Caki2 (cell line): ENCODE results near the gene AGPS. TPM values are rescaled to one million over a fixed set of nuclear protein-coding genes. Genes with fewer than 3 reads are reported as not detected.

ENCODE experiments used
- DNase-seq: peaks from one replicate; pipeline ENCODE4 v3.0.0-alpha.2; 2015; ENCODE audit warnings: low read depth
- in situ Hi-C: cut with HindIII; loops from 2 replicates; pipeline ENCODE4 v1.10.0; 2016; ENCODE audit warnings: low sequenced_read_pairs, low pct_unique_long_range_greater_than_20kb, mixed read lengths
- total RNA-seq: library from RNA; depleted of rRNA; stranded (reverse); fragments of >200 nt; shearing (Covaris generic); gene quantifications from 2 replicates; pipeline ENCODE4 v1.2.3, GENCODE V29; 2014; ENCODE audit warnings: low replicate concordance

Gene AGPS
- total RNA-seq, 1 experiment from 2014 or later: 26.8 TPM

DNA sequence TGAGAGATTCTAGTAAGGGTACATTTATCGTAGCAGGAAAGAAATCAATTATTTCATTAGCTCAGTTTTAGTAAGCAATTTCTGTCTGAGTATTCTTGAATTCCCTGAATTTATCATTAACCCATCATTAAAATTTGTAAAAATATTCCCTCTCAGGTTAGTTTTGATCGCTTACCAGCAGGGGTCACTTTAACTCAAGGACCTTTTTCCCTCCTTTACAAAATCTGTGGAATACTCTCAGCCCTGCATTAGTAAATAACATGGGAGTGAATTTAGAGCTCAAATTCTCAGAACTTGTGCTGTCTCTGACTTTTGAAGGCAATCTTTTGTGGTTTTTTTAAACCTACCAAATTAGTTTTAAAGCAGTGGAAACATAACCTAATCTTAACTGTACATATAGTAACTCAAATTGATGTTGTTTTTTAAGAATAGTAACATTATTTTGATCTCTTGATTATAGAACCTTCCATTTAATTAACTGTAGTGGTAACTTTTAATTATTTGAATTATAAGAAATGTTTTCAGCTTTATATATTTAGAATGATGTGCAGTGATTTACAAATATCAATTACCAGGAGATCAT lies 97.2 kb downstream of the AGPS start:
- in situ Hi-C loops: no loop called here
- no peak for DNase-seq

GRCh38 chr2:177495945-177496344 lies 103.4 kb downstream of the AGPS start:
- DNase-seq: no peak
- in situ Hi-C loops: no loop called here

GRCh38 chr2:177496921-177497320 lies 104.3 kb downstream of the AGPS start:
- DNase-seq: no peak
- in situ Hi-C loops: no loop called here

- no peak for DNase-seq
- in situ Hi-C loops: no loop called here
Measured at GRCh38 chr2:177501186-177501585, 108.6 kb downstream of the AGPS start.

DNA sequence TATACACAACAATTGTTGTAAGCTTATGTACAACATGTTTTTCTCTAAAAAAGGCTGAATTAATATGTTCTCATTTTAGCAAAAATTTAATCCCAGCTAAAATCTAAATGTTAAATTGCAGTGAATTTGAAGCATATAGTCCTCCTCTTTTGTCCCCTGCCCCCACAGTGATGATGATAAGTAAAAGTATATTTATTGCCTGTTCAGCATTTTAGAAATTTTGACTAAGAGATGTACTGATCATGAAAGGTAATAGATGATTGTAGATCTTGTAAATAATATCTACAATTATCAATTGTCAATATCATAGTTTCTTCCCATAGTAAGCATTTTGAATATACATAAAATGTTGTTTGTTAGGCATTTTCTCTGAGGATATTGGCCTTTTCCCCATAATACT lies 113.9 kb downstream of the AGPS start:
- in situ Hi-C loops: no loop called here

DNA sequence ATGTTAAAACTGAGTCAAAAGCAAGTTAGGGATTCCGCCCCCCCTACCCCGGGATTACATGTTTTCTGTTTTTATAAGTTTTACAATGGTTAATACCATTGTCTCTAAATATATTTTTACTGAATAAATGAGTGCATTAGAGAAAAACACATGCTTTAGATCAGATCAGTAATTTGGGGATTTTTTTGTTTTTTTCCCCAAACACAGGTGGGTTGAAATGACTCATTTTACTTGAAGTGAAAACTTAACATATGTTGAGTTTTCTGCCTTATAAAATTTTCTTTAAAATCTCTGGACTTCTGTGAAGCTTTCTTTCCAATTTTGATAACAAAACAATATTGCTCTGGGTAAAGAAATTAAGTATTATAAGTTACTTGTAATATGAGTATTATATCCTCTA lies 114.4 kb downstream of the AGPS start:
- no peak for DNase-seq
- in situ Hi-C loops: no loop called here

More for the DNA sequence above, 113.9 kb downstream of the AGPS start:
- no peak for DNase-seq

- in situ Hi-C loops: no loop called here
- no peak for DNase-seq
Measured at GRCh38 chr2:177516824-177517544, 124.4 kb downstream of the AGPS start.

- in situ Hi-C loops: no loop called here
Measured at GRCh38 chr2:177518754-177519153, 126.2 kb downstream of the AGPS start.

GRCh38 chr2:177519534-177520115 lies 127.1 kb downstream of the AGPS start:
- in situ Hi-C loops: no loop called here
- DNase-seq: no peak

More at GRCh38 chr2:177518754-177519153, 126.2 kb downstream of the AGPS start:
- DNase-seq: no peak

- no peak for DNase-seq
- in situ Hi-C loops: no loop called here
Measured at GRCh38 chr2:177520324-177520723, 127.8 kb downstream of the AGPS start.

- in situ Hi-C loops: no loop called here
Measured at GRCh38 chr2:177523781-177524180, 131.2 kb downstream of the AGPS start.

GRCh38 chr2:177525351-177525924 lies 132.9 kb downstream of the AGPS start:
- in situ Hi-C loops: no loop called here
- no peak for DNase-seq

More at GRCh38 chr2:177523781-177524180, 131.2 kb downstream of the AGPS start:
- DNase-seq: no peak

- in situ Hi-C loops: no loop called here
- no peak for DNase-seq
Measured at GRCh38 chr2:177528351-177528933, 135.9 kb downstream of the AGPS start.

GRCh38 chr2:177529166-177529565 lies 136.6 kb downstream of the AGPS start:
- no peak for DNase-seq
- in situ Hi-C loops: no loop called here

GRCh38 chr2:177530561-177530960 lies 138.0 kb downstream of the AGPS start:
- in situ Hi-C loops: no loop called here
- DNase-seq: no peak

- in situ Hi-C loops: no loop called here
- DNase-seq: no peak
Measured at GRCh38 chr2:177531706-177532105, 139.1 kb downstream of the AGPS start.

DNA sequence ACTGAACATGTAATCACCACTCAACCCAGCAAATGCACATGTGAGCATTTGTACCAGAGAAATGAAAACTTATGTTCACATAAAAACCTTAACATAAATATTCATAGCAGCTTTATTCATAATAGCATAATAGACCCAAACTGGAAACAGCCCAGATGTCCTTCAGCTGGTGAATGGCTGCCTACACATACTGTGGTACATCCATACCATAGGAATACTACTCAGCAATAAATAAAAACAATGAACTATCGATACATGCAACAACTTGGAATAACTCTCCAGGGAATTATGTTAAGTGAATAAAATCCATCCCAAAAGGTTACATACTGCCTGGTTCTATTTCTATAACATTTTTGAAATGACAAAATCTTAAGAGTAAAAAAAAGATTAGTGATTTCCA lies 140.0 kb downstream of the AGPS start:
- DNase-seq: no peak
- in situ Hi-C loops: no loop called here

DNA sequence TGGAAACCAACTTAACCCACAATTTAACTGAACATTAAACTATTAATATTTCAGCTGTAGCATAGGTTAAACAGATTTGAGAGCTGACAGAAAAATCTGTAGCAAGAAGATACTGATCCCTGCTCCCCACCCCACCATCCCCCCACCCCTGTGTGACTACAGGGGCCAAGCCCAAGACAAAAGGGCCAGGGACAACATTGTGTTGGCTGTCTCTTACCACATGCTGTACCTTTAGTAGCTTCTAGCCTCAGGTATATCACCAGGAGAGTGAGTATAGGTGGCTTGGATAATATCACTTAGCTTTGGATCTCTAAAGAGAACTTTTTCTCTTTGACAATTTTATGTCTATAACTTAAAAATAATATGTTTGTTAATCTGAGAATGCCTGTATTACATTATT lies 140.7 kb downstream of the AGPS start:
- DNase-seq: no peak
- in situ Hi-C loops: no loop called here

- in situ Hi-C loops: no loop called here
- no peak for DNase-seq
Measured at GRCh38 chr2:177535000-177535399, 142.4 kb downstream of the AGPS start.
